Thoracic aorta (tissue), 2 donors: ENCODE measurements around the gene GAS6. TPM values are rescaled to one million over a fixed set of nuclear protein-coding genes. Genes with fewer than 3 reads are reported as not detected.
A peak's percentile ranks its signal among the peaks of the same experiment; 100 is the strongest.

Experiments used
- ATAC-seq: fragments of 150-250 bp; one replicate; pipeline ENCODE4 v1.8.0; 2017; ENCODE audit warnings: low read depth; ENCODE audit not compliant: insufficient number of reproducible peaks, low FRiP score
- DNase-seq: peaks from one replicate; pipeline ENCODE4 v3.0.0-alpha.2; 2020; ENCODE audit warnings: low spot score
- H3K27ac ChIP-seq, 2 donors: fragments of 200-600 bp; sonication (generic); 1 replicate in 1 of 2; 2 replicates in 1 of 2; pipeline ENCODE4 v1.5.1; 2016; ENCODE audit warnings: mild to moderate bottlenecking in 2 of 2, moderate library complexity in 2 of 2
- H3K27me3 ChIP-seq: fragments of 200-600 bp; sonication (generic); replicated peaks from 2 replicates; pipeline ENCODE4 v1.6.0; 2016; ENCODE audit warnings: mild to moderate bottlenecking; ENCODE audit not compliant: insufficient read depth
- H3K36me3 ChIP-seq: fragments of 200-600 bp; sonication (generic); one replicate; pipeline ENCODE4 v1.5.1; 2016
- H3K4me1 ChIP-seq, 2 donors: fragments of 200-600 bp; sonication (generic); 1 replicate in 1 of 2; 2 replicates in 1 of 2; pipeline versions ENCODE4 v1.5.1 to v1.6.0; 2016; ENCODE audit warnings: low read depth in 2 of 2, mild to moderate bottlenecking in 1 of 2; ENCODE audit not compliant: control insufficient read depth in 1 of 2
- H3K4me3 ChIP-seq: fragments of 200-600 bp; sonication (generic); 2 replicates; pipeline ENCODE4 v1.5.1; 2016; ENCODE audit warnings: mild to moderate bottlenecking
- H3K9me3 ChIP-seq: fragments of 200-600 bp; sonication (generic); 2 replicates; pipeline ENCODE4 v1.5.1; 2016
- CTCF ChIP-seq: fragments of 200-600 bp; sonication (generic); IDR thresholded peaks from one replicate; pipeline ENCODE4 v1.5.1; 2019; ENCODE audit warnings: antibody characterized with exemption
- total RNA-seq, 2 donors: library from RNA; depleted of rRNA; stranded (reverse); fragments of >200 nt; gene quantifications; one replicate each; pipeline versions ENCODE4 v1.1.0 to v1.2.3, GENCODE V29; 2016

Gene GAS6
- total RNA-seq, 2 donors from 2014 or later = 854 to 1,319 TPM

GRCh38 chr13:113888701-113889330, 24.9 kb upstream of the GAS6 start:
- Histone ChIP-seq H3K4me3 (no peak overlapping the region), H3K36me3 (no peaks in the 10 kb centered on the region), H3K9me3 (no peaks in the 10 kb centered on the region), H3K27ac (peak overlapping the region; percentile 62 to 63), H3K27me3 (no peaks in the 10 kb centered on the region), H3K4me1 (peaks cover 10 to 54% of the 10 kb centered on the region in 2 donors)
- DNase-seq (no peak), ATAC-seq (no peak)
- TF ChIP-seq CTCF = no peak

- no peak for DNase-seq
These were observed 23.9 kb upstream of the GAS6 start for GRCh38 chr13:113887700-113888201.

GRCh38 chr13:113886561-113887112, 22.8 kb upstream of the GAS6 start:
- Histone ChIP-seq H3K4me1 (peaks cover 22 to 76% of the 10 kb centered on the region in 2 donors), H3K27me3 (no peaks in the 10 kb centered on the region), H3K4me3 (no peak overlapping the region), H3K27ac (peak overlapping the region; percentile 40 to 63), H3K36me3 (no peaks in the 10 kb centered on the region), H3K9me3 (no peaks in the 10 kb centered on the region)
- no peak for TF ChIP-seq CTCF
- DNase-seq = no peak
- ATAC-seq = no peak

More at GRCh38 chr13:113887700-113888201, 23.9 kb upstream of the GAS6 start:
- peak; percentile 37 for ATAC-seq
- peaks cover 12 to 64% of the 10 kb centered on the region in 2 donors for H3K4me1 ChIP-seq
- peak overlapping the region; percentile 62 to 63 for H3K27ac ChIP-seq
- no peaks in the 10 kb centered on the region for H3K9me3 ChIP-seq
- no peak overlapping the region for H3K4me3 ChIP-seq
- H3K27me3 ChIP-seq = no peaks in the 10 kb centered on the region
- no peaks in the 10 kb centered on the region for H3K36me3 ChIP-seq
- TF ChIP-seq CTCF = no peak

- no peak for ATAC-seq
- peak overlapping the region; percentile 21 to 27 for H3K27ac ChIP-seq
- DNase-seq = no peak
- no peak for TF ChIP-seq CTCF
- H3K27me3 ChIP-seq = no peaks in the 10 kb centered on the region
- peaks cover 31 to 94% of the 10 kb centered on the region in 2 donors for H3K4me1 ChIP-seq
- H3K36me3 ChIP-seq = no peaks in the 10 kb centered on the region
- H3K4me3 ChIP-seq = no peak overlapping the region
- no peaks in the 10 kb centered on the region for H3K9me3 ChIP-seq
These were observed 20.9 kb upstream of the GAS6 start for GRCh38 chr13:113884821-113885220.

GRCh38 chr13:113883921-113884804, 20.3 kb upstream of the GAS6 start:
- no peak for DNase-seq
- no peak for TF ChIP-seq CTCF
- Histone ChIP-seq H3K36me3 (no peaks in the 10 kb centered on the region), H3K27ac (peak overlapping the region in 1 of 2 donors; percentile 41), H3K9me3 (no peaks in the 10 kb centered on the region), H3K4me3 (no peak overlapping the region), H3K27me3 (no peaks in the 10 kb centered on the region), H3K4me1 (peaks cover 35 to 99% of the 10 kb centered on the region in 2 donors)
- no peak for ATAC-seq
